Mammary epithelial cell (primary cell): ENCODE measurements around the gene DEDD.

Experiments used
- EZH2 ChIP-seq: IDR thresholded peaks from 2 replicates; pipeline ENCODE4 v1.6.1; 2012; ENCODE audit warnings: low read length, inconsistent platforms, borderline replicate concordance
- TF ChIP-seq, protein P1 (sequence below), 2 donors: IDR thresholded peaks in 1 of 2; conservative IDR thresholded peaks in 1 of 2; 2 replicates each; pipeline ENCODE4 v1.5.1; 2011 to 2012; ENCODE audit warnings: inconsistent platforms in 2 of 2, low read length in 2 of 2, mild to moderate bottlenecking in 2 of 2, control low read depth in 1 of 2, low read depth in 1 of 2; ENCODE audit not compliant: insufficient read depth in 1 of 2; ENCODE audit errors: extremely low read depth in 1 of 2

DNA sequence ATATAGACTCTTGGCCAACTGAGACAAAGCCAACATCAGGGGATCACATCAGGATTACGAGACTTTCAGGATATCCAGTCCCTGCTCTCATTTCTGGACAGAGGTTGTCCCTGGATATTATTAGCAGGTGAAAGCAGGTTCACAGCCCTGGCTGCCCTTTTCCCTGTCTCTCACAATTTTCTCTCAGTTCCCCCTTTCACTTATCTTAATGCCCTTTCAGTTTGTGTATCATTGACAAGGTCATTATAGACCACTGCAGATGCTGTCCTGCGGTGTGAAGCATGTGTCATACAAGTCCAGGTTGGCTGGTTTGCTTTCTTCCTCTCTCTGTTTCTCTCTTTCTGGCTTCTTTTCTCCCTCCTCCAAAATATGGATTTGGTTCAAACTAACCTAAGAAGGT is 36.5 kb downstream of the DEDD start:
- TF ChIP-seq, protein P1, sequence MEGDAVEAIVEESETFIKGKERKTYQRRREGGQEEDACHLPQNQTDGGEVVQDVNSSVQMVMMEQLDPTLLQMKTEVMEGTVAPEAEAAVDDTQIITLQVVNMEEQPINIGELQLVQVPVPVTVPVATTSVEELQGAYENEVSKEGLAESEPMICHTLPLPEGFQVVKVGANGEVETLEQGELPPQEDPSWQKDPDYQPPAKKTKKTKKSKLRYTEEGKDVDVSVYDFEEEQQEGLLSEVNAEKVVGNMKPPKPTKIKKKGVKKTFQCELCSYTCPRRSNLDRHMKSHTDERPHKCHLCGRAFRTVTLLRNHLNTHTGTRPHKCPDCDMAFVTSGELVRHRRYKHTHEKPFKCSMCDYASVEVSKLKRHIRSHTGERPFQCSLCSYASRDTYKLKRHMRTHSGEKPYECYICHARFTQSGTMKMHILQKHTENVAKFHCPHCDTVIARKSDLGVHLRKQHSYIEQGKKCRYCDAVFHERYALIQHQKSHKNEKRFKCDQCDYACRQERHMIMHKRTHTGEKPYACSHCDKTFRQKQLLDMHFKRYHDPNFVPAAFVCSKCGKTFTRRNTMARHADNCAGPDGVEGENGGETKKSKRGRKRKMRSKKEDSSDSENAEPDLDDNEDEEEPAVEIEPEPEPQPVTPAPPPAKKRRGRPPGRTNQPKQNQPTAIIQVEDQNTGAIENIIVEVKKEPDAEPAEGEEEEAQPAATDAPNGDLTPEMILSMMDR (conservative IDR thresholded peaks at IDR 0.05 in 1 of 2, IDR thresholded peaks at IDR 0.05 in 1 of 2; ENCODE audit: extremely low read depth in 1 of 2, insufficient read depth in 1 of 2, low read depth in 1 of 2, low read length in 2 of 2), result no peak
- TF ChIP-seq EZH2, result no peak
